Sigmoid colon (tissue), 7 donors: ENCODE results near the gene SOX30. TPM values are rescaled to one million over a fixed set of nuclear protein-coding genes. Genes with fewer than 3 reads are reported as not detected.
A peak's percentile ranks its signal among the peaks of the same experiment; 100 is the strongest.

Experiments used
- DNase-seq: peaks from one replicate; pipeline ENCODE4 v3.0.0-alpha.2; 2019
- H3K27ac ChIP-seq, 4 donors: fragments of 200-600 bp; sonication (generic); one replicate each; pipeline ENCODE4 v1.5.1; 2016 to 2019; ENCODE audit warnings: mild to moderate bottlenecking in 1 of 4
- H3K27me3 ChIP-seq, 3 donors: fragments of 200-600 bp; sonication (generic); one replicate each; pipeline ENCODE4 v1.5.1; 2019; ENCODE audit warnings: mild to moderate bottlenecking in 1 of 3
- H3K36me3 ChIP-seq, 4 donors: fragments of 200-600 bp; sonication (generic); one replicate each; pipeline ENCODE4 v1.5.1; 2016 to 2019
- H3K4me1 ChIP-seq, 4 donors: fragments of 200-600 bp; sonication (generic); one replicate each; pipeline ENCODE4 v1.5.1; 2017 to 2019
- H3K4me3 ChIP-seq, 4 donors: fragments of 200-600 bp; sonication (generic); one replicate each; pipeline ENCODE4 v1.5.1; 2017 to 2019; ENCODE audit warnings: mild to moderate bottlenecking in 2 of 4, moderate library complexity in 1 of 4
- H3K9me3 ChIP-seq, 4 donors: fragments of 200-600 bp in 3 of 4; sonication (generic) in 3 of 4; one replicate each; pipeline versions ENCODE4 v1.5.1 to v1.6.1; 2013 to 2019
- CTCF ChIP-seq, 4 experiments: fragments of 450-650 bp in 3 of 4; fragments of 200-600 bp in 1 of 4; IDR thresholded peaks; one replicate each; pipeline ENCODE4 v1.5.1; 2016 to 2019; ENCODE audit warnings: antibody characterized with exemption in 4 of 4, mild to moderate bottlenecking in 3 of 4, moderate library complexity in 2 of 4
- EP300 ChIP-seq, 4 donors: sonication (generic); formaldehyde crosslinking; IDR thresholded peaks; one replicate each; pipeline ENCODE4 v1.6.1; 2017; ENCODE audit warnings: antibody characterized with exemption in 4 of 4
- POLR2A ChIP-seq, 2 donors: fragments of 450-650 bp; IDR thresholded peaks; one replicate each; pipeline ENCODE4 v1.6.1; 2016; ENCODE audit warnings: antibody characterized with exemption in 2 of 2, mild to moderate bottlenecking in 2 of 2, moderate library complexity in 2 of 2
- POLR2AphosphoS5 ChIP-seq, 4 donors: sonication (generic); formaldehyde crosslinking; IDR thresholded peaks; one replicate each; pipeline ENCODE4 v1.6.1; 2017; ENCODE audit warnings: antibody characterized with exemption in 4 of 4
- WGBS, 2 donors: extraction: QIAGEN DNeasy Blood & Tissue Kit; methylation state at CpG; one replicate each; pipeline ENCODE4 v1.1.7; 2013; 5-methylcytosine and 5-hydroxymethylcytosine counted together
- intact Hi-C: fragments of 100-400 bp; cut with DNase I; formaldehyde crosslinking; loops from one replicate; pipeline ENCODE4 v1.15.1; 2023
- polyA plus RNA-seq, 3 donors: library from polyadenylated mRNA; stranded (reverse); fragments of 200-250 nt; gene quantifications; one replicate each; pipeline ENCODE4 v1.2.3, GENCODE V29; 2013
- total RNA-seq, 4 donors: library from RNA; depleted of rRNA; stranded (reverse); fragments of >200 nt; gene quantifications; one replicate each; pipeline ENCODE4 v1.1.0, GENCODE V29; 2016
- donor health status: healthy with polysubstance abuse.
- donor health status: Bipolar disorder and iron deficiency.
- donor health status: healthy.

The SOX30 gene
- total and polyA plus RNA-seq, 7 donors, result 0.12 to 0.55 (median 0.33) TPM; not detected in 4

DNA sequence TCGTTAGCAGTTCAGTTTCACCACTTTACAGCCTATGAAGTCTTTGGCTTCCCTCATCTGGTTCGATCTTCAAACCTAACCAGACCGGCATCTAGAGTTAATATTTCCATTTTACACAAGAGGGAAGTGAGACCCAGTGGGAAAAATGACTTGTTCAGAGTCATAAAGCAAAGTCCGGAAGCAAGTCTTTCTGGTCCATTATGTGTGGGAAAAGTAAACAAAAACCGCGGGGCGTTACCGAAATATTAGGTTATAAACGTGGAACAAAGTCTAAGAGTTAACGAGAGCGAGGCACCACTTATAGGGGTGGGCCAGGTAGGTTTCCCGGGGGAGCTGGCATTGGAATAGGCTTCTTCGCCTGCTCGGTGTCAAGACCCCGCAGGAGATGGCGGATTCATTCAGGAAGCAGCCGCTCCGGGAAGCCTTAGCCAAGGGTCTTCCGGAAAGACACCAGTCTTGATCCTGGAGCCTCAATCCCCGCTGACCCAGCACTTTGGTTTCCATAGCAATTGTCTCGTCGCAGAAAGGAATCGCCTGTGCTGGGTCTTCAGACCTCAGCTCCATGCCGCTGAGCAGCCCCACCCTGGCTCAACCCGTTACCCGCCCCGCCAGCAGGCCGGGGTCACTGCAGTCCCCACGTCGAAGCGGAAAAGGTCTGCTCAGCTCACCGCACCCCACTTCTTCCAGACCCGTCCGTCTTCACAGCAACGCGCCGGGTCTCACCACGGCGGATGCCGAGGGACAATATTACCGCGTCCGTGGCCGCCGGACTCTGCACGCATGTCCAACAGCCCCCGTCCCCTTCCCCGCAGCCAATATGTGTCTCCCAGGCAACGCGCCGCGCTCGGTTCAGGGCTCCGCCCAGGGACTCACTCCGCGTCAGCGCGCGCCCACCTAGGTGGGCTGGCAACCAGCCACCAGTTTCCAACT lies 18.7 kb upstream of the SOX30 start, which contains the start of gene C5orf52:
Gene C5orf52, plus strand, starts transcription at position 872 of the 930 bp plus-strand sequence. CDS start 82 bp downstream, outside the sequence.
- Histone ChIP-seq H3K4me1 (peaks cover 0 to 16% (median 12%) of the 10 kb centered on the region in 4 donors), H3K27me3 (peaks cover 0 to 17% (median 2%) of the 10 kb centered on the region in 3 donors), H3K4me3 (peak within 1 kb of the TSS; percentile 45 to 65 (median 58)), H3K9me3 (no peaks in the 10 kb centered on the region), H3K36me3 (no peaks in the 10 kb centered on the region), H3K27ac (peak within 1 kb of the TSS in 2 of 4 donors; percentile 32 to 37)
- WGBS, 2 donors, result 0 to 1% methylated on average over 59 of the region's 59 CpGs
- peak; percentile 81 for DNase-seq
- TF ChIP-seq POLR2A (IDR thresholded peaks at IDR 0.05) (peak in 1 of 2 donors; percentile 44), POLR2AphosphoS5 (IDR thresholded peaks at IDR 0.05) (peak in 1 of 4 donors; percentile 29), EP300 (IDR thresholded peaks at IDR 0.05) (no peak), CTCF (IDR thresholded peaks at IDR 0.05) (no peak)
- intact Hi-C loops, result loop anchor here (5.0 kb wide), 1 partner anchor 94 kb away; the partner anchor contains the start of gene ADAM19

GRCh38 chr5:157669701-157670097 lies 17.5 kb upstream of the SOX30 start:
- no peaks in the 10 kb centered on the region for H3K9me3 ChIP-seq
- peaks cover 0 to 17% (median 2%) of the 10 kb centered on the region in 3 donors for H3K27me3 ChIP-seq
- H3K27ac ChIP-seq, result no peak overlapping the region
- TF ChIP-seq POLR2A (IDR thresholded peaks at IDR 0.05) (no peak), CTCF (IDR thresholded peaks at IDR 0.05) (no peak), POLR2AphosphoS5 (IDR thresholded peaks at IDR 0.05) (no peak), EP300 (IDR thresholded peaks at IDR 0.05) (no peak)
- intact Hi-C loops, result loop anchor here (5.0 kb wide), 1 partner anchor 92 kb away; the partner anchor contains the start of gene ADAM19
- DNase-seq, result no peak
- WGBS, 2 donors, result 20 to 78% methylated on average over 6 of the region's 6 CpGs
- peaks cover 0 to 16% (median 12%) of the 10 kb centered on the region in 4 donors for H3K4me1 ChIP-seq
- H3K4me3 ChIP-seq, result no peak overlapping the region
- no peaks in the 10 kb centered on the region for H3K36me3 ChIP-seq

DNA sequence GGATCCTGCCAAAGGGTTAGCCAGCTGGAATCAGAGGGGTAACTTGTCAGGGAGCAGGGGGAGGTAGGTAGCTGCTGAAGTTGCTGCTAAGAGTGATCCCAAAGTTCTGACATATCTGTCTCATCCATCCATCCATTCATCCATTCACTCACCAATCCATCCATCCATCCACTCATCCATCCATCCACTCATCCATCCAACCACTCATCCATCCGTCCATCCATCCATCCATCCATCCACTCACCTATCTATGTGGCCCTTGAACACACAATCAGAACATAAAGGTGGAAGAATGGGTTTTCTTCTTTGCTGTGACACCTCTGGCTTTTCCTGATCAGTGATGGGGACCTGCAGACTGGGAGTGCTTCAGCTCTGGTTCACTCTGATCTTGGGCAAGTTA lies 16.1 kb upstream of the SOX30 start:
- Histone ChIP-seq H3K27ac (no peak overlapping the region), H3K9me3 (no peaks in the 10 kb centered on the region), H3K4me1 (peaks cover 0 to 16% (median 12%) of the 10 kb centered on the region in 4 donors), H3K36me3 (no peaks in the 10 kb centered on the region), H3K27me3 (peaks cover 0 to 17% (median 2%) of the 10 kb centered on the region in 3 donors), H3K4me3 (no peak overlapping the region)
- no peak for DNase-seq
- intact Hi-C loops, result no loop called here
- TF ChIP-seq POLR2AphosphoS5 (IDR thresholded peaks at IDR 0.05), result no peak
- no peak for TF ChIP-seq EP300 (IDR thresholded peaks at IDR 0.05)
- no peak for TF ChIP-seq POLR2A (IDR thresholded peaks at IDR 0.05)
- no peak for TF ChIP-seq CTCF (IDR thresholded peaks at IDR 0.05)
- 87 to 91% methylated on average over 1 of the region's 1 CpG for WGBS, 2 donors

GRCh38 chr5:157665467-157666070 lies 13.3 kb upstream of the SOX30 start:
- intact Hi-C loops, result no loop called here
- DNase-seq, result no peak
- Histone ChIP-seq H3K36me3 (no peaks in the 10 kb centered on the region), H3K4me1 (peaks cover 0 to 4% (median under 1%) of the 10 kb centered on the region in 4 donors), H3K27me3 (peaks cover 0 to 3% (median 2%) of the 10 kb centered on the region in 3 donors), H3K4me3 (no peak overlapping the region), H3K9me3 (peaks cover 0 to 2% (median 0%) of the 10 kb centered on the region in 4 donors), H3K27ac (no peak overlapping the region)
- WGBS, 2 donors, result 86 to 87% methylated on average over 2 of the region's 2 CpGs
- no peak for TF ChIP-seq CTCF (IDR thresholded peaks at IDR 0.05)
- TF ChIP-seq POLR2AphosphoS5 (IDR thresholded peaks at IDR 0.05), result no peak
- TF ChIP-seq EP300 (IDR thresholded peaks at IDR 0.05), result no peak
- no peak for TF ChIP-seq POLR2A (IDR thresholded peaks at IDR 0.05)
